ENCODE results near the gene UPK3A.
"Not testable (repeated sequence)": the region's sequence is repeated elsewhere in the genome, so short reads cannot be mapped to it uniquely, and the experiment has no call there.

The UPK3A gene

GRCh38 chr22:45254789-45255278 lies 29.9 kb upstream of the UPK3A start:
- H3K4me3 ChIP-seq (ENCODE audit: low read depth, low read length): no peak overlapping the region
- no peak for DNase-seq (ENCODE audit: low read depth, low spot score)

GRCh38 chr22:45257941-45258340 lies 26.8 kb upstream of the UPK3A start:
- POLR2A ChIA-PET; H3K4me3 ChIP-seq (ENCODE audit: low read depth, low read length): not testable (repeated sequence)
- CTCF ChIA-PET: interaction anchor here (0.6 kb wide), 1 partner anchor 10 kb away, joined by 4 read pairs; no protein-coding TSS in a partner anchor

More at GRCh38 chr22:45254789-45255278, 29.9 kb upstream of the UPK3A start:
- CTCF ChIA-PET: interaction anchor here (0.8 kb wide), 1 partner anchor 154 kb away, joined by 3 read pairs; no protein-coding TSS in a partner anchor
- POLR2A ChIA-PET: interaction anchor here (0.6 kb wide), 1 partner anchor 53 kb away, joined by 3 read pairs; no protein-coding TSS in a partner anchor
- TF ChIP-seq, protein P1, sequence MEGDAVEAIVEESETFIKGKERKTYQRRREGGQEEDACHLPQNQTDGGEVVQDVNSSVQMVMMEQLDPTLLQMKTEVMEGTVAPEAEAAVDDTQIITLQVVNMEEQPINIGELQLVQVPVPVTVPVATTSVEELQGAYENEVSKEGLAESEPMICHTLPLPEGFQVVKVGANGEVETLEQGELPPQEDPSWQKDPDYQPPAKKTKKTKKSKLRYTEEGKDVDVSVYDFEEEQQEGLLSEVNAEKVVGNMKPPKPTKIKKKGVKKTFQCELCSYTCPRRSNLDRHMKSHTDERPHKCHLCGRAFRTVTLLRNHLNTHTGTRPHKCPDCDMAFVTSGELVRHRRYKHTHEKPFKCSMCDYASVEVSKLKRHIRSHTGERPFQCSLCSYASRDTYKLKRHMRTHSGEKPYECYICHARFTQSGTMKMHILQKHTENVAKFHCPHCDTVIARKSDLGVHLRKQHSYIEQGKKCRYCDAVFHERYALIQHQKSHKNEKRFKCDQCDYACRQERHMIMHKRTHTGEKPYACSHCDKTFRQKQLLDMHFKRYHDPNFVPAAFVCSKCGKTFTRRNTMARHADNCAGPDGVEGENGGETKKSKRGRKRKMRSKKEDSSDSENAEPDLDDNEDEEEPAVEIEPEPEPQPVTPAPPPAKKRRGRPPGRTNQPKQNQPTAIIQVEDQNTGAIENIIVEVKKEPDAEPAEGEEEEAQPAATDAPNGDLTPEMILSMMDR (IDR thresholded peaks at IDR 0.05; ENCODE audit: insufficient read depth, low read length, missing control alignments): no peak

GRCh38 chr22:45259754-45260394 lies 24.9 kb upstream of the UPK3A start:
- ChIA-PET CTCF (no interaction called here), POLR2A (no interaction called here)
- TF ChIP-seq, protein P1 (IDR thresholded peaks at IDR 0.05; ENCODE audit: insufficient read depth, low read length, missing control alignments): no peak
- H3K4me3 ChIP-seq (ENCODE audit: low read depth, low read length): no peak overlapping the region
- DNase-seq (ENCODE audit: low read depth, low spot score): no peak

More at GRCh38 chr22:45257941-45258340, 26.8 kb upstream of the UPK3A start:
- not testable (repeated sequence) for DNase-seq (ENCODE audit: low read depth, low spot score)

GRCh38 chr22:45260395-45260759 lies 24.4 kb upstream of the UPK3A start:
- POLR2A ChIA-PET; CTCF ChIA-PET; DNase-seq (ENCODE audit: low read depth, low spot score); H3K4me3 ChIP-seq (ENCODE audit: low read depth, low read length): not testable (repeated sequence)

- TF ChIP-seq, protein P1 (IDR thresholded peaks at IDR 0.05; ENCODE audit: insufficient read depth, low read length, missing control alignments): no peak
- DNase-seq (ENCODE audit: low read depth, low spot score): no peak
- ChIA-PET POLR2A (no interaction called here), CTCF (interaction anchor here (0.7 to 7.5 kb wide), 7 partner anchors 26 to 291 kb away, joined by 3 to 53 read pairs (median 3); no protein-coding TSS in a partner anchor)
- no peak overlapping the region for H3K4me3 ChIP-seq (ENCODE audit: low read depth, low read length)
These were observed 23.2 kb upstream of the UPK3A start for GRCh38 chr22:45261407-45262088.

DNA sequence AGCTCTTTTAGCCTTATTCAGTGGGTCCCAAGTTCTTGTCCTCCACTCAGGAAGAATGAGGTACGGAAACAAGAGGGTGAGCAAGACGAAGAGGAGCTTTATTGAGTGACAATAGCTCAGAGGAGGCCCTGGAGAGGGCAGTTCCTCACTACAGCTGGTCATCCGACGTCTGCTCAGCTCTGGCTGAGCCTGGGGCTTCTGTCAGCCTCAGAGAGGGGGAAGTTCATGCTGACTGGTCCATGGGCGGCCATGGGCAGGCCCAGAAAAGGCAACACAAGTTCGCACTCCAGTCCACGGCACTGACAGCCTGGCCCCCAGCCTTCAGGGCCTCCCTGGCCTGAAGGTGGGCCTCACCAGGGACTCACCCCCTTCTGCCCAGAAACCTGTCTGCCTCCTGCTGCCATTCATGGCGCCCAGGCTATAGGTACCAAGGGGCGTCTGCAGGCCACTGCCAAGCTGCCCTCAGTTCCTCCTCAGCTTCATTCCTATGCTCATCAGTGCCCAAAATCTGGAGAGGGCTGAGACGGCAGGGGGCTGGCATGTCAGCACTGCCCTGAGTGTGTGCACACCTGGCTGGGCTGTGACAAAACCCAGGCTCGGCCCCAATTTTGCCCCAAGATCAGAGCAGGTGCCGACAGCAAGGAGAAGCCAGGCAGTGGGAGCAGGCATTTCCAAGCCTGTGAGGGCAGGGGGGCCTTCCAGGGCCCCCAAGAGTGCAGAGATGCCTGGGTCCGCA lies 22.4 kb upstream of the UPK3A start:
- TF ChIP-seq, protein P1 (IDR thresholded peaks at IDR 0.05; ENCODE audit: insufficient read depth, low read length, missing control alignments): no peak
- no peak overlapping the region for H3K4me3 ChIP-seq (ENCODE audit: low read depth, low read length)
- DNase-seq (ENCODE audit: low read depth, low spot score): no peak
- POLR2A ChIA-PET: no interaction called here
- CTCF ChIA-PET: interaction anchor here (0.6 to 7.5 kb wide), 12 partner anchors 10 to 290 kb away, joined by 3 to 53 read pairs (median 3); no protein-coding TSS in a partner anchor

Measured in AG04449 (cell line).